ENCODE measurements around the gene ZBTB39. TPM values are rescaled to one million over a fixed set of nuclear protein-coding genes. Genes with fewer than 3 reads are reported as not detected.

ZBTB39 gene
- 2.7 and 3.7 TPM in 2 replicates for total RNA-seq

GRCh38 chr12:57005980-57006808, at the start of gene ZBTB39:
ZBTB39 (minus strand) TSS chr12:57006546; CDS start chr12:57004917, 1,629 bp downstream.

DNA sequence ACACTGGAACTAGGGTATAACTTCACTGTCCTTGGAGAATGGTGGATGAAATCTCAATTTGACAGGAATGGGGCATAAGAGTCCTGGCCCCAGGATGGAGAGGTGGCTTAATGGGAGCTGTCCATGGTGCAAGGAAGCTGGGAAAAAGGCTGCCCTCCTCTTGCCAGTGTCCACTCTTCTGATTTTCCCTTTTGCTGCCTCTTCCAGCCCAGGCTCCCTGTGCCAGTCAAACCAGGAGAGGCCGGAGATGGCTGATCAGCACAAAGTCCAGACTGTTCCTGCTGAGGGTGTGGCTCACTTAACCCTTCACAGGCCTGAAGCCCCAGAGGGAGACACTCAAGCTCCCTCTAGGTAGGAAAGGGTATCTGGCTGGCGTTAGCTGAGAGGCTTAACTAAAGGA, 43.5 kb upstream of the ZBTB39 start, which contains the start of gene MYO1A:
MYO1A (minus strand) TSS at position 240 of the 400 bp plus-strand sequence. CDS start 1,806 bp downstream, outside the sequence.

GRCh38 chr12:57016348-57016747, 10.0 kb upstream of the ZBTB39 start, which contains the start of gene TAC3:
TAC3 (minus strand) TSS chr12:57016529; CDS start chr12:57015797, 732 bp downstream.

GRCh38 chr12:56957229-56958052, 48.9 kb downstream of the ZBTB39 start, which contains the start of gene RDH16:
RDH16 (minus strand) TSS chr12:56957608; CDS start chr12:56957462, 146 bp downstream.

Other genes with a start within 250 kb of the ZBTB39 start
- 0.16 and 1.5 TPM in 2 replicates for gene HSD17B6, start 243.2 kb downstream of the ZBTB39 start, total RNA-seq
- not detected in 2 replicates for gene SDR9C7, start 72.1 kb downstream of the ZBTB39 start, total RNA-seq
- gene RDH16, start 48.9 kb downstream of the ZBTB39 start, total RNA-seq, result 0.16 and 0.17 TPM in 2 replicates
- not detected in 2 replicates for gene TAC3, start 10.0 kb upstream of the ZBTB39 start, total RNA-seq
- gene MYO1A, start 43.6 kb upstream of the ZBTB39 start, total RNA-seq, result under 0.01 and 0.32 TPM in 2 replicates
- 3.8 and 4.9 TPM in 2 replicates for gene NEMP1, start 72.2 kb upstream of the ZBTB39 start, total RNA-seq
- 53.4 and 90.2 TPM in 2 replicates for gene NAB2, start 82.6 kb upstream of the ZBTB39 start, total RNA-seq
- 93.7 and 95.0 TPM in 2 replicates for gene STAT6, start 104.8 kb upstream of the ZBTB39 start, total RNA-seq
- 384 and 619 TPM in 2 replicates for gene LRP1, start 121.9 kb upstream of the ZBTB39 start, total RNA-seq
- gene LRP1-AS, start 141.1 kb upstream of the ZBTB39 start, total RNA-seq, result 0.17 TPM in 1 of 2 replicates, not detected in the other
- 0.77 and 0.79 TPM in 2 replicates for gene NXPH4, start 210.2 kb upstream of the ZBTB39 start, total RNA-seq
- 149 and 196 TPM in 2 replicates for gene SHMT2, start 223.2 kb upstream of the ZBTB39 start, total RNA-seq
- 0.63 and 0.69 TPM in 2 replicates for gene STAC3, start 244.6 kb upstream of the ZBTB39 start, total RNA-seq